Endodermal cell (in vitro differentiated cells): ENCODE measurements around the gene FBXW12. TPM values are rescaled to one million over a fixed set of nuclear protein-coding genes. Genes with fewer than 3 reads are reported as not detected.

Experiments
- DNase-seq: peaks from one replicate; pipeline ENCODE4 v3.0.0-alpha.2; 2017
- H3K27ac ChIP-seq: 2 replicates; pipeline ENCODE4 v1.5.1; 2013; ENCODE audit warnings: mild to moderate bottlenecking, low read depth, low read length, moderate library complexity
- H3K27me3 ChIP-seq: 2 replicates; pipeline ENCODE4 v1.6.1; 2013; ENCODE audit warnings: mild to moderate bottlenecking, low read length, moderate library complexity; ENCODE audit not compliant: insufficient read depth, control insufficient read depth, poor library complexity, severe bottlenecking
- H3K36me3 ChIP-seq: 2 replicates; pipeline ENCODE4 v1.7.0; 2013; ENCODE audit warnings: mild to moderate bottlenecking, low read length, moderate library complexity; ENCODE audit not compliant: control insufficient read depth, insufficient read depth
- H3K4me1 ChIP-seq: one replicate; pipeline ENCODE4 v1.7.0; 2013; ENCODE audit warnings: low read length; ENCODE audit not compliant: control insufficient read depth, insufficient read depth
- H3K4me3 ChIP-seq: 2 replicates; pipeline ENCODE4 v1.5.1; 2013; ENCODE audit warnings: mild to moderate bottlenecking, low read length, moderate library complexity
- H3K9ac ChIP-seq: 2 replicates; pipeline ENCODE4 v1.6.1; 2013; ENCODE audit warnings: mild to moderate bottlenecking, low read length, moderate library complexity; ENCODE audit not compliant: poor library complexity, severe bottlenecking; ENCODE audit errors: extremely low read depth
- H3K9me3 ChIP-seq: 2 replicates; pipeline ENCODE4 v1.6.1; 2013; ENCODE audit warnings: mild to moderate bottlenecking, low read length, moderate library complexity; ENCODE audit not compliant: control insufficient read depth
- H3K27ac Mint-ChIP-seq: 2 replicates; pipeline ENCODE4 v1.8.0; 2020; ENCODE audit warnings: mixed read lengths
- H3K27me3 Mint-ChIP-seq: 2 replicates; pipeline ENCODE4 v1.8.0; 2021; ENCODE audit warnings: mild to moderate bottlenecking, mixed read lengths; ENCODE audit not compliant: insufficient read depth
- H3K36me3 Mint-ChIP-seq: 2 replicates; pipeline ENCODE4 v1.8.0; 2020; ENCODE audit warnings: low read depth, mixed read lengths
- H3K4me1 Mint-ChIP-seq: 2 replicates; pipeline ENCODE4 v1.8.0; 2020; ENCODE audit warnings: mixed read lengths
- H3K4me3 Mint-ChIP-seq: 2 replicates; pipeline ENCODE4 v1.8.0; 2020; ENCODE audit warnings: mild to moderate bottlenecking, moderate library complexity, mixed read lengths
- H3K9me3 Mint-ChIP-seq: 2 replicates; pipeline ENCODE4 v1.8.0; 2020; ENCODE audit warnings: mild to moderate bottlenecking, mixed read lengths
- CTCF ChIP-seq: fragments of 200-600 bp; sonication (generic); conservative IDR thresholded peaks from 2 replicates; pipeline ENCODE4 v1.5.0; 2021; ENCODE audit warnings: antibody characterized with exemption, mild to moderate bottlenecking
- WGBS, 2 experiments: methylation state at CpG; one replicate each; pipeline versions ENCODE4 v1.1.5 to v1.1.7; 2013; ENCODE audit warnings: missing lambda C conversion rate in 2 of 2, mixed read lengths in 1 of 2; ENCODE audit not compliant: insufficient coverage in 1 of 2, insufficient read length in 1 of 2; 5-methylcytosine and 5-hydroxymethylcytosine counted together
- total RNA-seq, 2 donors: library from RNA; stranded (reverse); fragmentation: NEBNext Ultra II Directional in 1 of 2; extraction: Animal tissue kit (Norgen Biotek cat#: 25700) in 1 of 2; gene quantifications; 2 replicates in 1 of 2; 3 replicates in 1 of 2; pipeline ENCODE4 v1.2.1, GENCODE V29; 2021

The FBXW12 gene
- total RNA-seq, 2 donors from 2014 or later: 0.13 to 1.4 TPM

DNA sequence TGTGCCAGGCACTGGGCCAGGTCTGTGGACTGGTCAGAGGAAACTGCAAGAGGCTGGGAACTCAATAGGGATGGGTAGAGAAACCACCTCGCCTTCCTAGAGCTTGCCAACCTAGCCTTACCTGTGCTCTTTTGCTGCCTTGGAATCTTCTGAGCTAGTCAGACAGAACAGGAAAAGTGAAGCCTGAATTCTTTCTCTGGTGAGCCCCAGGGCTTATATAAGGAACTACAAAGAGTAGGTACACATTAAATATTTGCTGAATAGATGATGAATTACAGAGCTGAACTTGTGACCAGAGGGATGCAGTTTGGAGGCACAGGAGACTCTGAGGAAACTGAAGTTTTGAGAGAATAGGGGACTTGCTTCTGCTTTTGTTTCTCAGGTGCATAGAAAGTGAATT is 15.6 kb upstream of the FBXW12 start:
- DNase-seq: no peak
- no peaks in the 10 kb centered on the region for H3K4me1 Mint-ChIP-seq
- H3K36me3 ChIP-seq: no peaks in the 10 kb centered on the region
- WGBS, 2 experiments: 80 to 88% methylated on average over 1 of the region's 1 CpG
- no peak overlapping the region for H3K4me3 Mint-ChIP-seq
- no peak overlapping the region for H3K4me3 ChIP-seq
- H3K27me3 Mint-ChIP-seq: peaks cover 48% of the 10 kb centered on the region
- no peak overlapping the region for H3K27ac Mint-ChIP-seq
- TF ChIP-seq CTCF: no peak
- no peaks in the 10 kb centered on the region for H3K4me1 ChIP-seq
- H3K36me3 Mint-ChIP-seq: no peaks in the 10 kb centered on the region
- no peaks in the 10 kb centered on the region for H3K9me3 ChIP-seq
- peaks cover 20% of the 10 kb centered on the region for H3K27me3 ChIP-seq
- peaks cover 5% of the 10 kb centered on the region for H3K9me3 Mint-ChIP-seq
- no peak overlapping the region for H3K27ac ChIP-seq
- no peak overlapping the region for H3K9ac ChIP-seq

- no peak for DNase-seq
- Histone ChIP-seq H3K27ac (no peak overlapping the region), H3K9ac (no peak overlapping the region), H3K36me3 (no peaks in the 10 kb centered on the region), H3K4me1 (no peaks in the 10 kb centered on the region), H3K27me3 (no peaks in the 10 kb centered on the region), H3K9me3 (peaks cover 23% of the 10 kb centered on the region), H3K4me3 (no peak overlapping the region)
- Mint-ChIP-seq H3K27ac (no peak overlapping the region), H3K4me1 (no peaks in the 10 kb centered on the region), H3K4me3 (no peak overlapping the region), H3K27me3 (peaks cover 19% of the 10 kb centered on the region), H3K9me3 (peaks cover 23% of the 10 kb centered on the region), H3K36me3 (no peaks in the 10 kb centered on the region)
- no peak for TF ChIP-seq CTCF
Observed at GRCh38 chr3:48361928-48362327, 10.1 kb upstream of the FBXW12 start.

- Histone ChIP-seq H3K9ac (no peak overlapping the region), H3K27me3 (no peaks in the 10 kb centered on the region), H3K4me3 (no peak overlapping the region), H3K4me1 (peaks cover 2% of the 10 kb centered on the region), H3K36me3 (no peaks in the 10 kb centered on the region), H3K9me3 (peaks cover 23% of the 10 kb centered on the region), H3K27ac (no peak overlapping the region)
- H3K36me3 Mint-ChIP-seq: no peaks in the 10 kb centered on the region
- no peak for DNase-seq
- H3K9me3 Mint-ChIP-seq: peaks cover 23% of the 10 kb centered on the region
- no peak overlapping the region for H3K27ac Mint-ChIP-seq
- H3K4me3 Mint-ChIP-seq: no peak overlapping the region
- peaks cover 4% of the 10 kb centered on the region for H3K4me1 Mint-ChIP-seq
- 89% methylated on average over 1 of the region's 1 CpG; no CpG with 5 or more reads in 1 of the 2 experiments for WGBS, 2 experiments
- no peak for TF ChIP-seq CTCF
- H3K27me3 Mint-ChIP-seq: peaks cover 5% of the 10 kb centered on the region
Observed at GRCh38 chr3:48364840-48365239, 7.2 kb upstream of the FBXW12 start.
